Right renal pelvis (tissue), 4 donors: Measurements from ENCODE around the gene IQCH. TPM values are rescaled to one million over a fixed set of nuclear protein-coding genes. Genes with fewer than 3 reads are reported as not detected.

ENCODE experiments used
- DNase-seq, 4 donors: peaks; one replicate each; pipeline ENCODE4 v3.0.0-alpha.2; 2013; ENCODE audit warnings: low read depth in 4 of 4, low spot score in 3 of 4, missing footprints in 1 of 4
- polyA plus RNA-seq, 4 donors: library from polyadenylated mRNA; unstranded; fragments of 120-200 nt; gene quantifications; one replicate each; pipeline ENCODE4 v1.2.1, GENCODE V29; 2013; ENCODE audit not compliant: insufficient read length in 4 of 4

The IQCH gene
- polyA plus RNA-seq, 4 donors = 5.4 to 8.6 (median 6.4) TPM

GRCh38 chr15:67520321-67521028, 265.9 kb downstream of the IQCH start:
- DNase-seq = peak in 1 of 4 donors; percentile 72

DNA sequence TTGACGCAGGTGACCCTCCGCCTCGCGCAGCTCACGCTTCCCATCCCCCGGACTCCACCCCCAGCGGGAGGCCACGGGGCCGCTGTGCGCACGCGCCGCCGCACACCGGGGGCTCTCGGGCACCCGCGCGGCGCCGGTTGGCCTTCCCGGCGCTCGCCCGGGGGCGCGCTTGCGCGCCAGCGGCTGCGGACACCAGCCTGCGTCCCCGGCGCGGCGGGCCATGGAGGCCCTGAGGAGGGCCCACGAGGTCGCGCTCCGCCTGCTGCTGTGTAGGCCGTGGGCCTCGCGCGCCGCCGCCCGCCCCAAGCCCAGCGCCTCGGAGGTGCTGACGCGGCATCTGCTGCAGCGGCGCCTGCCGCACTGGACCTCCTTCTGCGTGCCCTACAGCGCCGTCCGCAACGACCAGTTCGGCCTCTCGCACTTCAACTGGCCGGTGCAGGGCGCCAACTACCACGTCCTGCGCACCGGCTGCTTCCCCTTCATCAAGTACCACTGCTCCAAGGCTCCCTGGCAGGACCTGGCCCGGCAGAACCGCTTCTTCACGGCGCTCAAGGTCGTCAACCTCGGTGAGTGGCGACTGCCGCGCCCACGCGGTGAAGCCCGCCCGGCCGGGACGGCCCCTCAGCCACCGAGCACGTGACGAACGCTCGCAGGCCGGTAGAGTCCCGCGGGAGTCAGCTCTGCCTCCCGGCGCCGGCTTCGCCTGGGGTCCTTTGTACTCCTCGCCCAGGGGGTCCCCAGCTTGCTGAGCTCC, 266.6 kb downstream of the IQCH start, which contains the start of gene C15orf61:
Gene C15orf61, plus strand, starts transcription at position 103 of the 754 bp plus-strand sequence. Its CDS starts 118 bp downstream, at position 221.
- DNase-seq = peak; percentile 71 to 84 (median 78)

DNA sequence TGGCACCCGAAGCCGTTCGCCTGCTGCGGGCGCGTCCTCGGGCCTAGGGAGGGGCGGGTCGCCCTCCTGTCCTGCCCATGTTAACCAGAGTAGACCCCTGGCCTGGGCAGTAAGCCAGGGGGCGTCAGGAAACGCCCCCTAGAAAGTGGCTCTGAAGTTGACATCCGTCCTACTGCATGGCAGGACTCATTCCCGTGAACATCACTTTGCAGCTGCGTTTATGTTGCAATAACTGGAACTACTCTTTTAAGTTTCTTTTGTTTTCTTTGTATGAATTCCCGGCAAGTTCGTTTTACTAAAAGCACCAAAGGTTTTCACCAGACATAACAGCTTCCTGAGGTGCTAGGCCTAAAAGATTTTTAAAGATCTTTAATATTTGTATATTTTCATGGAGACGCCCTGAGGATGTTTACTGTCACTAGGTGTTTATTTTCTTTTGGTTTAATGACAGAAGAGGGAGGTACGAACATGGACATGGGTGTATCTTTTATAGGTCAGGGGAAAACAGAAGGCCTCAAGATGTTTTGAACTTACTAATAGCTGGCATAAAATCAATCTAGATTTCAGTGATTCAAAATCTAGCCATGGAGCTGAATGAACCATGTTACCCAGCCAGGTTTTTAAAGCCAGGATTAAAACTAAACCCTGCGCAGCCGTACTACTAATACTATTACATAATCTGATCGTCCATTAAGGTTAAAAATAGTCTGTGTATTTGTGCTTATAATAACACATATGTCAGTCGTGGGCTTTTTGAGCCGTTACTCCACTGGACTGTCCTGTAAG, 267.4 kb downstream of the IQCH start:
- no peak for DNase-seq

- no peak for DNase-seq
These were observed 268.7 kb downstream of the IQCH start for GRCh38 chr15:67523330-67523729.

DNA sequence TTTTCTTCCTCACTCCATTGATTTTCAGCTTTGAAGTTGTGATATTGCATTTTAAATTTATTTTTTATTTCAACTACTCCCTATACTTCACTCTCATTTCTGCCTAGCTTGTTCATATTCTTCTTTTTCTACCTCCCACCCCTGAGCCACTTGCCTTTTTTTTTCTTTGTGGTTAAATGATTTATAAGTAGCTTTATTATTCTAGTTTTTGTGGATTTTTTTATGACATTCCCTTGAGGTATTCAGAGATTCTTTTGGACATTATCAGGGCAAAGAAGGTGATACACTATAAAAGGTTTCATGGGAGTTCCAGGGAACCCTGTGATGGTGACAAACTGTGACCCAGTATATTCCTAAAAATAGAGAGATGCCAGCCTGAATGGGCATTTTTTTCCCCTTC, 269.6 kb downstream of the IQCH start:
- no peak for DNase-seq

GRCh38 chr15:67528513-67528912, 273.9 kb downstream of the IQCH start:
- DNase-seq = no peak

- DNase-seq = no peak
These were observed 276.9 kb downstream of the IQCH start for GRCh38 chr15:67531379-67531914.

DNA sequence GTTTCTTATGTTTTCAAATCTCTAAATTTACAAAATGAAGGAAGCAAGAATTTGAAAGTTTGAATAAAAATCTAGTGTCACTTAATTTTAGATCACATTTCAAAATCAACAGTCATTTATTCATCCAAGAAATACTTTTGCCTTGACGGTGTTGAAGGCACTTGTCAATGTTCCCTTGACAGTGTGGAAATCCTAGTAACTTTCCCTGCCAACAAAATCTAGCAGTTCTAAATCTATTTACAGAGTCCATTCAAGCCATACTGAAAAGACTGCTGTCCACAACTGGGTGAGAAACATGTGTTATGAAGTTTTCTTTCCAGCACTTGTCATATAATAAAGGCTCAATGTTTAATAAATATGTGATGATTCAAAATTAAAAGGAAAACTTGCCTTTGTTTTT, 279.3 kb downstream of the IQCH start:
- DNase-seq = no peak

GRCh38 chr15:67534360-67534759, 279.8 kb downstream of the IQCH start:
- DNase-seq = no peak

GRCh38 chr15:67537771-67538170, 283.2 kb downstream of the IQCH start:
- no peak for DNase-seq

- peak in 2 of 4 donors; percentile 65 to 75 for DNase-seq
These were observed 288.1 kb downstream of the IQCH start, which contains the start of gene MAP2K5 for GRCh38 chr15:67542420-67543347. MAP2K5 (plus strand) TSS chr15:67542703; CDS start chr15:67543336, 633 bp downstream.

GRCh38 chr15:67543348-67543718, 288.7 kb downstream of the IQCH start:
- DNase-seq = peak in 1 of 4 donors; percentile 12

DNA sequence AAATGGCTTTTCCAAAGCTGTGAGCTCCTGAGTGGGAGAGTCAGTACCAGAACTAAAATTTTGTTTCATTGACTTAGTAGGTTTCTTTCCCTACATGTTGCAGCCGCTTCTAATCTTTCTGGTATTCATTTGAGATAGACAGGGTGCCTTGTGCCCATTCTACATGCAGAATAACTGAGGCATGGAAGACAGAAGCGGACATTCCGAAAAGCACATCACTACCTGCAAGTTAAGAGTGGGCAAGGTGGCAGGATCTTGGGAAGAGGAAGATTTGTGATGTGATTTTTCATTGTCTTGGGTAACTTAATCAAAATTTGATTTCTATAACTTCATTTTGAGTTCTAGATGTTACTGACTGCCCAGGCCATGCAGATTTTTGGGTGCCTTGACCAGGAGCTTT, 289.9 kb downstream of the IQCH start:
- no peak for DNase-seq

GRCh38 chr15:67545864-67546263, 291.3 kb downstream of the IQCH start:
- DNase-seq = no peak

GRCh38 chr15:67547064-67547463, 292.5 kb downstream of the IQCH start:
- no peak for DNase-seq

DNA sequence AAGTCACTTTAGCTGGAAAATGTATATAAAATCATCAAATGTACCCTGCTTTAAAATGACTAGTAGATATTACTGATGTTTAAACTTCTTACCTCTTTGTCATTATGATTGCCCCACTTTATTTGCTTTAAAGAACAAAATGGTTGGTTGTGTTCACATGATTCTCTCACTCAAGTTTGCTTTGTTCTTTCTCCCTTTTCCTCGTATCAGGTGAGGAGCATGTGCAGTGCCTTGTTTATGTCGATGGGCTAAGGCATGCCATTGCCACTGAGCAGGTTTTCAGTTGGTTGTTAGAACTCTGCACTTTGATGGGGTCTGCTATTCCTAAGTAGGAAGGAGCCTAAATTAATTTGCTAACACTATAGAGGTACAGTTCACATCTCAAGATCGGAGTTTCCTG, 293.2 kb downstream of the IQCH start:
- no peak for DNase-seq

DNA sequence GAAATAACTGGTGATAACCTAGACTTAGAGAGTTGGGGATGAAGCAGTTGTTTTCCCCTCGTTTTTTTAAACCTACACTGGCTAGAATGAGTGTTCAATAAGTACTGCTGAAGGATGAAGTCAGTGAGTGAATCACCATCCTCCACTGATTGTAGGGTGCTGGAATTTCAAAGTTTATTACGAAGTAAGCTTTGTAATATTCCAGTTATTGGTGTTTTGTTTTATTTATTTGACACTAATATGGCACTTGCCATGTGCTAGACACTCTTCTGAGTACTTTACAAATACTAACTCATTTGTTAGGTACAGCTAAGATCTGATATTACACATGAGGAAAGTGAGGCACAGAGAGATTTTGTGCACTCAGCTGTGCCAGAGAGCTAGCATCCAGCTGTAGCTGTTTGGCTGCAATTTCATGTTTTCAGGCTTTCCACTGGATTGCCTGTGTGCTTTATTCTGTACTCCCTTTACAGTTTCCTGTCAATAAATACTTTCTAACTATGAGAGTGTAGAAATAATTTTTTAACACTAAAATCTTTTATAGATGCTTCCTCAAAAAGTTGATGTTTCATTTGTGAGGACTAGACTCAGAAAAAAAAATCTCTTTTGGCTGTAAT, 293.8 kb downstream of the IQCH start:
- no peak for DNase-seq

DNA sequence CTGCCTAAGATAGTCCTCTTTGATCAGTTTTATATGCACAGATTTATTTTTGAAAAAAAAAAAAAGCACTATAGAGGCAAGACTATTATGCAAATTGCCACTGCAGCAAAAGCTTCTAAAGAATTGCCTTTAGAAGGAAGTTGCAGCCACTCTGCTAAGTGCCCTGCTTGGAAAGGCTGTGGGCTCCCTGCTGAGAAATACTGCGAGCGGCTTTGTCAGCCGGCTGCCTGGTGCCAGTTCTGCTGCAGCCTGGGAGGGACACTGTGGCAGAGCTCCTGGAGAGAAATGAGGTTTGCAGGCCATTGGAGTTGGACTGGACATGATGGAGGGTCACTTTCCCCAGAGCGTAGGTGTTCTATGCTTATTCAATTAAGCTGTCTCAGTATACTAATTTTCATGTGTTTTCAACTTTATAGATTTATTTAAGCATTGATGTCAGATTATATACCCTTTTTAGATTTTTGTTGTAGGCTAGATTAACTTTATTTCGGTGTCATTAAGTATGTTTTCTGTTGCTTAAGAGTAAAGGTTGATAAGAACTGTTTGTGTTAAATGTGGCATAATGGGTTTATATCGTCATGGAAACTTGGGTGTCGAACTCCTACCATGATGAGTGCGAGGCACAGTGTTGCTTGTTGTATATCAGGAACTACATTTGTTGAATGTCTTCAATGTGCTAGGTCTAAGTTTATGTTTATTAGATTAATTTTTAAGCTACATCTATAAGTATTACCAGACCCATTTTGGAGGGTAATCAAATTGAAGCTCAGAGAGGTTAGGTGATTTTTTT, 294.5 kb downstream of the IQCH start:
- no peak for DNase-seq

GRCh38 chr15:67549736-67550135, 295.1 kb downstream of the IQCH start:
- no peak for DNase-seq
